ENCODE measurements around the gene FFAR3. TPM values are rescaled to one million over a fixed set of nuclear protein-coding genes. Genes with fewer than 3 reads are reported as not detected.
"Not testable (repeated sequence)": the region's sequence is repeated elsewhere in the genome, so short reads cannot be mapped to it uniquely, and the experiment has no call there.

The FFAR3 gene
- total RNA-seq, 1 experiment from 2014 or later = not detected

GRCh38 chr19:35362261-35363000 lies 4.2 kb downstream of the FFAR3 start:
- no peak for DNase-seq (ENCODE audit: low read depth)
- in situ Hi-C loops (cut with HindIII; ENCODE audit: low pct_unique_long_range_greater_than_20kb, low sequenced_read_pairs) = no loop called here

GRCh38 chr19:35363001-35363590 lies 4.8 kb downstream of the FFAR3 start:
- DNase-seq (ENCODE audit: low read depth) = no peak
- in situ Hi-C loops (cut with HindIII; ENCODE audit: low pct_unique_long_range_greater_than_20kb, low sequenced_read_pairs) = no loop called here

- no peak for DNase-seq (ENCODE audit: low read depth)
- in situ Hi-C loops (cut with HindIII; ENCODE audit: low pct_unique_long_range_greater_than_20kb, low sequenced_read_pairs) = no loop called here
Observed at GRCh38 chr19:35363711-35364425, 5.6 kb downstream of the FFAR3 start.

- in situ Hi-C loops (cut with HindIII; ENCODE audit: low pct_unique_long_range_greater_than_20kb, low sequenced_read_pairs) = no loop called here
- DNase-seq (ENCODE audit: low read depth) = no peak
Observed at GRCh38 chr19:35365303-35365702, 7.0 kb downstream of the FFAR3 start.

GRCh38 chr19:35368378-35368777 lies 10.1 kb downstream of the FFAR3 start:
- no peak for DNase-seq (ENCODE audit: low read depth)
- in situ Hi-C loops (cut with HindIII; ENCODE audit: low pct_unique_long_range_greater_than_20kb, low sequenced_read_pairs) = no loop called here

- no peak for DNase-seq (ENCODE audit: low read depth)
- in situ Hi-C loops (cut with HindIII; ENCODE audit: low pct_unique_long_range_greater_than_20kb, low sequenced_read_pairs) = no loop called here
Observed at GRCh38 chr19:35369522-35369921, 11.3 kb downstream of the FFAR3 start.

- in situ Hi-C loops (cut with HindIII; ENCODE audit: low pct_unique_long_range_greater_than_20kb, low sequenced_read_pairs) = no loop called here
- DNase-seq (ENCODE audit: low read depth) = no peak
Observed at GRCh38 chr19:35370722-35371121, 12.5 kb downstream of the FFAR3 start, which contains the start of gene GPR42. Gene GPR42 (plus strand): TSS chr19:35371068. CDS start chr19:35371360, 292 bp downstream.

GRCh38 chr19:35373492-35373891 lies 15.2 kb downstream of the FFAR3 start:
- no peak for DNase-seq (ENCODE audit: low read depth)
- in situ Hi-C loops (cut with HindIII; ENCODE audit: low pct_unique_long_range_greater_than_20kb, low sequenced_read_pairs) = no loop called here

GRCh38 chr19:35374031-35374430 lies 15.8 kb downstream of the FFAR3 start:
- DNase-seq (ENCODE audit: low read depth); in situ Hi-C loops (cut with HindIII; ENCODE audit: low pct_unique_long_range_greater_than_20kb, low sequenced_read_pairs): not testable (repeated sequence)

GRCh38 chr19:35375505-35376307 lies 17.4 kb downstream of the FFAR3 start:
- DNase-seq (ENCODE audit: low read depth) = no peak
- in situ Hi-C loops (cut with HindIII; ENCODE audit: low pct_unique_long_range_greater_than_20kb, low sequenced_read_pairs) = no loop called here

GRCh38 chr19:35377656-35378055 lies 19.4 kb downstream of the FFAR3 start:
- no peak for DNase-seq (ENCODE audit: low read depth)
- in situ Hi-C loops (cut with HindIII; ENCODE audit: low pct_unique_long_range_greater_than_20kb, low sequenced_read_pairs) = no loop called here

GRCh38 chr19:35378356-35378755 lies 20.1 kb downstream of the FFAR3 start:
- in situ Hi-C loops (cut with HindIII; ENCODE audit: low pct_unique_long_range_greater_than_20kb, low sequenced_read_pairs) = no loop called here

GRCh38 chr19:35379545-35379944 lies 21.3 kb downstream of the FFAR3 start:
- DNase-seq (ENCODE audit: low read depth); in situ Hi-C loops (cut with HindIII; ENCODE audit: low pct_unique_long_range_greater_than_20kb, low sequenced_read_pairs): not testable (repeated sequence)

More at GRCh38 chr19:35378356-35378755, 20.1 kb downstream of the FFAR3 start:
- DNase-seq (ENCODE audit: low read depth) = no peak

GRCh38 chr19:35379992-35380391 lies 21.7 kb downstream of the FFAR3 start:
- in situ Hi-C loops (cut with HindIII; ENCODE audit: low pct_unique_long_range_greater_than_20kb, low sequenced_read_pairs) = no loop called here
- DNase-seq (ENCODE audit: low read depth) = no peak

GRCh38 chr19:35380450-35381124 lies 22.3 kb downstream of the FFAR3 start:
- in situ Hi-C loops (cut with HindIII; ENCODE audit: low pct_unique_long_range_greater_than_20kb, low sequenced_read_pairs) = no loop called here
- DNase-seq (ENCODE audit: low read depth) = no peak

GRCh38 chr19:35381318-35381717 lies 23.1 kb downstream of the FFAR3 start:
- no peak for DNase-seq (ENCODE audit: low read depth)
- in situ Hi-C loops (cut with HindIII; ENCODE audit: low pct_unique_long_range_greater_than_20kb, low sequenced_read_pairs) = no loop called here

GRCh38 chr19:35381926-35382325 lies 23.7 kb downstream of the FFAR3 start:
- in situ Hi-C loops (cut with HindIII; ENCODE audit: low pct_unique_long_range_greater_than_20kb, low sequenced_read_pairs) = no loop called here
- DNase-seq (ENCODE audit: low read depth) = no peak

- no peak for DNase-seq (ENCODE audit: low read depth)
- in situ Hi-C loops (cut with HindIII; ENCODE audit: low pct_unique_long_range_greater_than_20kb, low sequenced_read_pairs) = no loop called here
Observed at GRCh38 chr19:35383536-35383935, 25.3 kb downstream of the FFAR3 start.
